ENCODE results near the gene AAK1.

- TF ChIP-seq EZH2phosphoT487 (IDR thresholded peaks at IDR 0.05; ENCODE audit: borderline replicate concordance, low read depth) (no peak), SMC3 (IDR thresholded peaks at IDR 0.05; ENCODE audit: low read depth, low read length) (no peak), CTCF (IDR thresholded peaks at IDR 0.05) (no peak), FOXJ3 (CRISPR knock-in tag; IDR thresholded peaks at IDR 0.05) (no peak)
These were observed 94.1 kb downstream of the AAK1 start for GRCh38 chr2:69549421-69549820.
